Measurements from ENCODE around the gene CYP4F3.
"Not testable (repeated sequence)": the region's sequence is repeated elsewhere in the genome, so short reads cannot be mapped to it uniquely, and the experiment has no call there.

CYP4F3 gene

DNA sequence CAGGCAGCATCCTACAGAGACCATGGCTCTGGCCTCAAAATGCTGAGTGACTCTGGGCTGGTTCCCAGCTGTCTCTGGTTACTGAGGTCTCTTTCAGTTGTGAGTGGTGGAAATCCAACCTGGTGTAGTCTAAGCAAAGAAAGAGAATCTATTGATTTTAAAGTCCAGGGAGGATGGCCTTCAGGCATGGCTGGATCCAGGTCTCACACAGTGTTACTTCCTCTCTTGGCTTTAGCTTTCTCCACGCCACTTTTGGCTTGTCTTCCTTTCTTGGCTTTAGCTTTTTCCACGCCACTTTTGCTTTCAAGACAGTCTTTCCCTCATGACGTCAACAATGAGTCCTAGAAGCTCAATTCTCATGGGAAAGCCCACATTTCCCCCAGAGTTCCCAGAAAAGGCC, 4.1 kb downstream of the CYP4F3 start:
- ATAC-seq = no peak
- no peak for TF ChIP-seq ISL1 (CRISPR knock-in tag; IDR thresholded peaks at IDR 0.05)
- TF ChIP-seq, protein P1, sequence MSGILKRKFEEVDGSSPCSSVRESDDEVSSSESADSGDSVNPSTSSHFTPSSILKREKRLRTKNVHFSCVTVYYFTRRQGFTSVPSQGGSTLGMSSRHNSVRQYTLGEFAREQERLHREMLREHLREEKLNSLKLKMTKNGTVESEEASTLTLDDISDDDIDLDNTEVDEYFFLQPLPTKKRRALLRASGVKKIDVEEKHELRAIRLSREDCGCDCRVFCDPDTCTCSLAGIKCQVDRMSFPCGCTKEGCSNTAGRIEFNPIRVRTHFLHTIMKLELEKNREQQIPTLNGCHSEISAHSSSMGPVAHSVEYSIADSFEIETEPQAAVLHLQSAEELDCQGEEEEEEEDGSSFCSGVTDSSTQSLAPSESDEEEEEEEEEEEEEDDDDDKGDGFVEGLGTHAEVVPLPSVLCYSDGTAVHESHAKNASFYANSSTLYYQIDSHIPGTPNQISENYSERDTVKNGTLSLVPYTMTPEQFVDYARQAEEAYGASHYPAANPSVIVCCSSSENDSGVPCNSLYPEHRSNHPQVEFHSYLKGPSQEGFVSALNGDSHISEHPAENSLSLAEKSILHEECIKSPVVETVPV (CRISPR knock-in tag; IDR thresholded peaks at IDR 0.05) = no peak
- TF ChIP-seq ZNF70 (CRISPR knock-in tag; IDR thresholded peaks at IDR 0.05) = no peak
- TF ChIP-seq ESRRG (CRISPR knock-in tag; IDR thresholded peaks at IDR 0.05) = no peak
- TF ChIP-seq, protein P2, sequence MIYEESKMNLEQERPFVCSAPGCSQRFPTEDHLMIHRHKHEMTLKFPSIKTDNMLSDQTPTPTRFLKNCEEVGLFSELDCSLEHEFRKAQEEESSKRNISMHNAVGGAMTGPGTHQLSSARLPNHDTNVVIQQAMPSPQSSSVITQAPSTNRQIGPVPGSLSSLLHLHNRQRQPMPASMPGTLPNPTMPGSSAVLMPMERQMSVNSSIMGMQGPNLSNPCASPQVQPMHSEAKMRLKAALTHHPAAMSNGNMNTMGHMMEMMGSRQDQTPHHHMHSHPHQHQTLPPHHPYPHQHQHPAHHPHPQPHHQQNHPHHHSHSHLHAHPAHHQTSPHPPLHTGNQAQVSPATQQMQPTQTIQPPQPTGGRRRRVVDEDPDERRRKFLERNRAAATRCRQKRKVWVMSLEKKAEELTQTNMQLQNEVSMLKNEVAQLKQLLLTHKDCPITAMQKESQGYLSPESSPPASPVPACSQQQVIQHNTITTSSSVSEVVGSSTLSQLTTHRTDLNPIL (CRISPR knock-in tag; IDR thresholded peaks at IDR 0.05; ENCODE audit: low read depth) = no peak
- no peak for TF ChIP-seq OSR1 (CRISPR knock-in tag; IDR thresholded peaks at IDR 0.05)
- no peak for TF ChIP-seq ZNF8 (CRISPR knock-in tag; IDR thresholded peaks at IDR 0.05)
- TF ChIP-seq, protein P3, sequence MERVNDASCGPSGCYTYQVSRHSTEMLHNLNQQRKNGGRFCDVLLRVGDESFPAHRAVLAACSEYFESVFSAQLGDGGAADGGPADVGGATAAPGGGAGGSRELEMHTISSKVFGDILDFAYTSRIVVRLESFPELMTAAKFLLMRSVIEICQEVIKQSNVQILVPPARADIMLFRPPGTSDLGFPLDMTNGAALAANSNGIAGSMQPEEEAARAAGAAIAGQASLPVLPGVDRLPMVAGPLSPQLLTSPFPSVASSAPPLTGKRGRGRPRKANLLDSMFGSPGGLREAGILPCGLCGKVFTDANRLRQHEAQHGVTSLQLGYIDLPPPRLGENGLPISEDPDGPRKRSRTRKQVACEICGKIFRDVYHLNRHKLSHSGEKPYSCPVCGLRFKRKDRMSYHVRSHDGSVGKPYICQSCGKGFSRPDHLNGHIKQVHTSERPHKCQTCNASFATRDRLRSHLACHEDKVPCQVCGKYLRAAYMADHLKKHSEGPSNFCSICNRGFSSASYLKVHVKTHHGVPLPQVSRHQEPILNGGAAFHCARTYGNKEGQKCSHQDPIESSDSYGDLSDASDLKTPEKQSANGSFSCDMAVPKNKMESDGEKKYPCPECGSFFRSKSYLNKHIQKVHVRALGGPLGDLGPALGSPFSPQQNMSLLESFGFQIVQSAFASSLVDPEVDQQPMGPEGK (CRISPR knock-in tag; IDR thresholded peaks at IDR 0.05; ENCODE audit: borderline replicate concordance) = no peak
- TF ChIP-seq SNAI2 (CRISPR knock-in tag; IDR thresholded peaks at IDR 0.05) = no peak

DNA sequence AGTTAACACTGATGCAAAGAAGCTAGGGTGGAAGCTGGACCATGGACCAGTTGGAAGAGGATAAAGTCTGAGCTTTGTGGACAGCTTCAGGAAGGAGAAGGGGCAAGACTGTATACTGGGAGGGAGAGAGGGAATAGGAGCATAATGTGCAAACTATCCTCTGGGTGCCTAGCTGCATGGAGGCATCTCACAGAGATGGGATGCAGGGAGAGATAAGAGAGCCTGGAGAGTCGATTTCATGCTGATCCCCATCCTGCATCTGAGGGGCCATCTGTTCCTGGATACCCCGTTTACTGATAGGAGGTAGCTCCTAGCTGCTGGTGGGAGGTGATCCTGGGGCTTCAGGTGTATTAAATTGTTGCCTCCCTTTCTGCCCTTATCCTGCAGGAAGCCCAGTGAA, 8.8 kb downstream of the CYP4F3 start:
- no peak for ATAC-seq
- TF ChIP-seq CSDC2 (CRISPR knock-in tag; IDR thresholded peaks at IDR 0.05) (no peak), TOX (CRISPR knock-in tag; IDR thresholded peaks at IDR 0.05; ENCODE audit: borderline replicate concordance) (no peak), OSR1 (CRISPR knock-in tag; IDR thresholded peaks at IDR 0.05) (no peak), SNAI2 (CRISPR knock-in tag; IDR thresholded peaks at IDR 0.05) (no peak), GLIS3 (CRISPR knock-in tag; IDR thresholded peaks at IDR 0.05) (no peak), TCF4 (CRISPR knock-in tag; IDR thresholded peaks at IDR 0.05; ENCODE audit: borderline replicate concordance) (no peak), BACH2 (CRISPR knock-in tag; IDR thresholded peaks at IDR 0.05; ENCODE audit: borderline replicate concordance) (no peak)
- TF ChIP-seq, protein P1 (CRISPR knock-in tag; IDR thresholded peaks at IDR 0.05) = no peak

DNA sequence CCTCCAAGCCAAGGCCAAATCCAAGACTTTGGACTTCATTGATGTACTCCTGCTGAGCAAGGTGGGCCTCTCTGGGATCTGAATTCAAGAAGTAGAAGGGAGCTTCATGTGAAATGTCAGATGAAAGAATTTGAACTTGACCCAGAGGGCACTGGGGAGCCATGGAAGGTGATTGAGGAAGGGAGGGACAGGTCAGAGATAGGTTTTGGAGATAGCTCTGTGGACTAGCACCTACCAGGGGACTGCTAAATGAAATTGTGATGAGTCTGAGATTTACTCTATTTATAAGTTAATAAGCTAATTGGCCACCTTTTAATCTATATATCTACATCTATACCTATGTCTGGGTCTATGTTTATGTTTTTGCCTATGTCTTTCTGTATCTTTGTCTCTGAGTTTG, 9.4 kb downstream of the CYP4F3 start:
- not testable (repeated sequence) for ATAC-seq

DNA sequence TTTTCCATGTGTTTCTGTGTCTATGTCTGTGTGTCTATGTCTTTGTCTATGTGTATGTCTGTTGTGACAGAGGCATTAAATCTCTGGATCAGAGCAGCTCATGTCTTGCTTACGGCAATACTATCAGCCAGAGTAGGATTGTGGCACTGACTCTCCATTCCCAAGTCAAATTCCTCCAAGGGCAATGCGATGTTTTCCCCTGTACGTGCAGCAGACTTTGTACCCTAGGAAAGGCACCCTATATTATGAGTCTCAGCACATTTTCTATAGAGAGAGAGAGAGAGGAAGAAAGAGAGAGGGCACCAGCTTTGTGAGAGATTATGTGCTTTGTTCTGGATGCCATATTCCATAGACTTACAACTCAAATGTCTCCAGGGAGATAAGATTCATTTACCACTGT, 11.1 kb downstream of the CYP4F3 start:
- TF ChIP-seq ZC3H10 (CRISPR knock-in tag; IDR thresholded peaks at IDR 0.05) (no peak), SNAI2 (CRISPR knock-in tag; IDR thresholded peaks at IDR 0.05) (no peak), ZFP30 (CRISPR knock-in tag; IDR thresholded peaks at IDR 0.05) (no peak), ISL1 (CRISPR knock-in tag; IDR thresholded peaks at IDR 0.05) (no peak), ZFP3 (CRISPR knock-in tag; IDR thresholded peaks at IDR 0.05) (no peak), ARNTL (CRISPR knock-in tag; IDR thresholded peaks at IDR 0.05; ENCODE audit: borderline replicate concordance, low read depth) (no peak), OSR1 (CRISPR knock-in tag; IDR thresholded peaks at IDR 0.05) (no peak), TOX (CRISPR knock-in tag; IDR thresholded peaks at IDR 0.05; ENCODE audit: borderline replicate concordance) (no peak)
- TF ChIP-seq, protein P4, sequence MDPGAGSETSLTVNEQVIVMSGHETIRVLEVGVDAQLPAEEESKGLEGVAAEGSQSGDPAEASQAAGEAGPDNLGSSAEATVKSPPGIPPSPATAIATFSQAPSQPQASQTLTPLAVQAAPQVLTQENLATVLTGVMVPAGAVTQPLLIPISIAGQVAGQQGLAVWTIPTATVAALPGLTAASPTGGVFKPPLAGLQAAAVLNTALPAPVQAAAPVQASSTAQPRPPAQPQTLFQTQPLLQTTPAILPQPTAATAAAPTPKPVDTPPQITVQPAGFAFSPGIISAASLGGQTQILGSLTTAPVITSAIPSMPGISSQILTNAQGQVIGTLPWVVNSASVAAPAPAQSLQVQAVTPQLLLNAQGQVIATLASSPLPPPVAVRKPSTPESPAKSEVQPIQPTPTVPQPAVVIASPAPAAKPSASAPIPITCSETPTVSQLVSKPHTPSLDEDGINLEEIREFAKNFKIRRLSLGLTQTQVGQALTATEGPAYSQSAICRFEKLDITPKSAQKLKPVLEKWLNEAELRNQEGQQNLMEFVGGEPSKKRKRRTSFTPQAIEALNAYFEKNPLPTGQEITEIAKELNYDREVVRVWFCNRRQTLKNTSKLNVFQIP (CRISPR knock-in tag; IDR thresholded peaks at IDR 0.05; ENCODE audit: borderline replicate concordance, low read depth) = no peak
- TF ChIP-seq, protein P1 (CRISPR knock-in tag; IDR thresholded peaks at IDR 0.05) = no peak
- TF ChIP-seq, protein P2 (CRISPR knock-in tag; IDR thresholded peaks at IDR 0.05; ENCODE audit: low read depth) = no peak
- TF ChIP-seq, protein P5, sequence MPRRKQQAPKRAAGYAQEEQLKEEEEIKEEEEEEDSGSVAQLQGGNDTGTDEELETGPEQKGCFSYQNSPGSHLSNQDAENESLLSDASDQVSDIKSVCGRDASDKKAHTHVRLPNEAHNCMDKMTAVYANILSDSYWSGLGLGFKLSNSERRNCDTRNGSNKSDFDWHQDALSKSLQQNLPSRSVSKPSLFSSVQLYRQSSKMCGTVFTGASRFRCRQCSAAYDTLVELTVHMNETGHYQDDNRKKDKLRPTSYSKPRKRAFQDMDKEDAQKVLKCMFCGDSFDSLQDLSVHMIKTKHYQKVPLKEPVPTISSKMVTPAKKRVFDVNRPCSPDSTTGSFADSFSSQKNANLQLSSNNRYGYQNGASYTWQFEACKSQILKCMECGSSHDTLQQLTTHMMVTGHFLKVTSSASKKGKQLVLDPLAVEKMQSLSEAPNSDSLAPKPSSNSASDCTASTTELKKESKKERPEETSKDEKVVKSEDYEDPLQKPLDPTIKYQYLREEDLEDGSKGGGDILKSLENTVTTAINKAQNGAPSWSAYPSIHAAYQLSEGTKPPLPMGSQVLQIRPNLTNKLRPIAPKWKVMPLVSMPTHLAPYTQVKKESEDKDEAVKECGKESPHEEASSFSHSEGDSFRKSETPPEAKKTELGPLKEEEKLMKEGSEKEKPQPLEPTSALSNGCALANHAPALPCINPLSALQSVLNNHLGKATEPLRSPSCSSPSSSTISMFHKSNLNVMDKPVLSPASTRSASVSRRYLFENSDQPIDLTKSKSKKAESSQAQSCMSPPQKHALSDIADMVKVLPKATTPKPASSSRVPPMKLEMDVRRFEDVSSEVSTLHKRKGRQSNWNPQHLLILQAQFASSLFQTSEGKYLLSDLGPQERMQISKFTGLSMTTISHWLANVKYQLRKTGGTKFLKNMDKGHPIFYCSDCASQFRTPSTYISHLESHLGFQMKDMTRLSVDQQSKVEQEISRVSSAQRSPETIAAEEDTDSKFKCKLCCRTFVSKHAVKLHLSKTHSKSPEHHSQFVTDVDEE (CRISPR knock-in tag; IDR thresholded peaks at IDR 0.05) = no peak
- ATAC-seq = no peak

Measured in SK-N-SH treated with all-trans-retinoic acid at 6 μM for 48 hours (cell line).